Activated naive CD8-positive, alpha-beta T cell (primary cell): ENCODE data around the gene FAM118A.

Experiments
- H3K27ac Mint-ChIP-seq: one replicate; pipeline ENCODE4 v1.8.0; 2021; ENCODE audit warnings: mixed read lengths
- H3K27me3 Mint-ChIP-seq: one replicate; pipeline ENCODE4 v1.8.0; 2021; ENCODE audit warnings: mixed read lengths
- H3K36me3 Mint-ChIP-seq: one replicate; pipeline ENCODE4 v1.8.0; 2021; ENCODE audit warnings: mixed read lengths
- H3K4me1 Mint-ChIP-seq: one replicate; pipeline ENCODE4 v1.8.0; 2021; ENCODE audit warnings: low read depth, mixed read lengths
- H3K4me3 Mint-ChIP-seq: one replicate; pipeline ENCODE4 v1.8.0; 2021; ENCODE audit warnings: mild to moderate bottlenecking, mixed read lengths
- H3K9me3 Mint-ChIP-seq: one replicate; pipeline ENCODE4 v1.8.0; 2021; ENCODE audit warnings: low read depth, mixed read lengths

FAM118A gene

GRCh38 chr22:45328822-45329529 lies 19.2 kb downstream of the FAM118A start:
- H3K4me3 Mint-ChIP-seq: no peak overlapping the region
- H3K9me3 Mint-ChIP-seq: no peaks in the 10 kb centered on the region
- H3K27me3 Mint-ChIP-seq: no peaks in the 10 kb centered on the region
- H3K27ac Mint-ChIP-seq: peak overlapping the region; percentile 16
- H3K36me3 Mint-ChIP-seq: peaks cover 4% of the 10 kb centered on the region
- H3K4me1 Mint-ChIP-seq: peaks cover 14% of the 10 kb centered on the region

- Mint-ChIP-seq H3K4me1 (peaks cover 11% of the 10 kb centered on the region), H3K4me3 (no peak overlapping the region), H3K9me3 (no peaks in the 10 kb centered on the region), H3K27ac (peak overlapping the region; percentile 16), H3K36me3 (peaks cover 3% of the 10 kb centered on the region), H3K27me3 (no peaks in the 10 kb centered on the region)
These were observed 19.8 kb downstream of the FAM118A start for GRCh38 chr22:45329530-45329936.

GRCh38 chr22:45330548-45330947 lies 20.8 kb downstream of the FAM118A start:
- Mint-ChIP-seq H3K9me3 (no peaks in the 10 kb centered on the region), H3K4me1 (peaks cover 7% of the 10 kb centered on the region), H3K36me3 (peaks cover 1% of the 10 kb centered on the region), H3K4me3 (no peak overlapping the region), H3K27ac (no peak overlapping the region), H3K27me3 (no peaks in the 10 kb centered on the region)

- Mint-ChIP-seq H3K27ac (no peak overlapping the region), H3K36me3 (peaks cover 2% of the 10 kb centered on the region), H3K4me1 (peaks cover 13% of the 10 kb centered on the region), H3K4me3 (no peak overlapping the region), H3K27me3 (no peaks in the 10 kb centered on the region), H3K9me3 (no peaks in the 10 kb centered on the region)
These were observed 21.8 kb downstream of the FAM118A start for GRCh38 chr22:45331486-45331885.

GRCh38 chr22:45332001-45332400 lies 22.3 kb downstream of the FAM118A start:
- Mint-ChIP-seq H3K27ac (no peak overlapping the region), H3K36me3 (peaks cover 2% of the 10 kb centered on the region), H3K27me3 (no peaks in the 10 kb centered on the region), H3K4me1 (peaks cover 18% of the 10 kb centered on the region), H3K4me3 (no peak overlapping the region), H3K9me3 (no peaks in the 10 kb centered on the region)

GRCh38 chr22:45334068-45334467 lies 24.3 kb downstream of the FAM118A start:
- Mint-ChIP-seq H3K27ac (peak overlapping the region; percentile 1), H3K4me3 (no peak overlapping the region), H3K27me3 (no peaks in the 10 kb centered on the region), H3K4me1 (peaks cover 27% of the 10 kb centered on the region), H3K36me3 (peaks cover 2% of the 10 kb centered on the region), H3K9me3 (no peaks in the 10 kb centered on the region)

- Mint-ChIP-seq H3K36me3 (peaks cover 2% of the 10 kb centered on the region), H3K4me3 (no peak overlapping the region), H3K4me1 (peaks cover 27% of the 10 kb centered on the region), H3K9me3 (no peaks in the 10 kb centered on the region), H3K27ac (peak overlapping the region; percentile 1), H3K27me3 (no peaks in the 10 kb centered on the region)
These were observed 24.8 kb downstream of the FAM118A start for GRCh38 chr22:45334528-45334927.

GRCh38 chr22:45335021-45335818 lies 25.5 kb downstream of the FAM118A start:
- Mint-ChIP-seq H3K36me3 (peaks cover 5% of the 10 kb centered on the region), H3K27ac (no peak overlapping the region), H3K4me1 (peaks cover 33% of the 10 kb centered on the region), H3K9me3 (no peaks in the 10 kb centered on the region), H3K27me3 (no peaks in the 10 kb centered on the region), H3K4me3 (peak overlapping the region; percentile 0)

GRCh38 chr22:45335854-45336522 lies 26.3 kb downstream of the FAM118A start:
- no peak overlapping the region for H3K4me3 Mint-ChIP-seq
- no peaks in the 10 kb centered on the region for H3K27me3 Mint-ChIP-seq
- peaks cover 39% of the 10 kb centered on the region for H3K4me1 Mint-ChIP-seq
- peaks cover 5% of the 10 kb centered on the region for H3K36me3 Mint-ChIP-seq
- no peak overlapping the region for H3K27ac Mint-ChIP-seq
- no peaks in the 10 kb centered on the region for H3K9me3 Mint-ChIP-seq

- Mint-ChIP-seq H3K9me3 (no peaks in the 10 kb centered on the region), H3K27me3 (no peaks in the 10 kb centered on the region), H3K4me3 (peak overlapping the region; percentile 66), H3K4me1 (peaks cover 49% of the 10 kb centered on the region), H3K27ac (peak overlapping the region; percentile 93), H3K36me3 (peaks cover 7% of the 10 kb centered on the region)
These were observed 27.3 kb downstream of the FAM118A start for GRCh38 chr22:45336971-45337431.

- Mint-ChIP-seq H3K27ac (peak overlapping the region; percentile 93), H3K4me3 (peak overlapping the region; percentile 66), H3K27me3 (no peaks in the 10 kb centered on the region), H3K36me3 (peaks cover 7% of the 10 kb centered on the region), H3K9me3 (no peaks in the 10 kb centered on the region), H3K4me1 (peaks cover 52% of the 10 kb centered on the region)
These were observed 27.8 kb downstream of the FAM118A start for GRCh38 chr22:45337536-45337935.

GRCh38 chr22:45338795-45339194 lies 29.1 kb downstream of the FAM118A start:
- H3K4me1 Mint-ChIP-seq: peaks cover 50% of the 10 kb centered on the region
- no peak overlapping the region for H3K4me3 Mint-ChIP-seq
- no peaks in the 10 kb centered on the region for H3K9me3 Mint-ChIP-seq
- H3K36me3 Mint-ChIP-seq: peaks cover 7% of the 10 kb centered on the region
- H3K27me3 Mint-ChIP-seq: no peaks in the 10 kb centered on the region
- H3K27ac Mint-ChIP-seq: no peak overlapping the region

- H3K27ac Mint-ChIP-seq: peak overlapping the region; percentile 70
- peaks cover 50% of the 10 kb centered on the region for H3K4me1 Mint-ChIP-seq
- no peaks in the 10 kb centered on the region for H3K9me3 Mint-ChIP-seq
- peaks cover 7% of the 10 kb centered on the region for H3K36me3 Mint-ChIP-seq
- H3K4me3 Mint-ChIP-seq: no peak overlapping the region
- no peaks in the 10 kb centered on the region for H3K27me3 Mint-ChIP-seq
These were observed 30.6 kb downstream of the FAM118A start for GRCh38 chr22:45340323-45340722.

GRCh38 chr22:45341498-45341897 lies 31.8 kb downstream of the FAM118A start:
- Mint-ChIP-seq H3K27me3 (no peaks in the 10 kb centered on the region), H3K4me1 (peaks cover 44% of the 10 kb centered on the region), H3K9me3 (no peaks in the 10 kb centered on the region), H3K4me3 (peak overlapping the region; percentile 60), H3K36me3 (peaks cover 5% of the 10 kb centered on the region), H3K27ac (peak overlapping the region; percentile 85)

GRCh38 chr22:45343143-45343542 lies 33.4 kb downstream of the FAM118A start:
- Mint-ChIP-seq H3K27ac (peak overlapping the region; percentile 72), H3K4me1 (peaks cover 30% of the 10 kb centered on the region), H3K36me3 (peaks cover 9% of the 10 kb centered on the region), H3K27me3 (no peaks in the 10 kb centered on the region), H3K9me3 (no peaks in the 10 kb centered on the region), H3K4me3 (no peak overlapping the region)
